Measurements from ENCODE around the gene CNTNAP5.

The CNTNAP5 gene

GRCh38 chr2:124898827-124899226, 873.7 kb downstream of the CNTNAP5 start:
- no peak for DNase-seq (ENCODE audit: low read depth)

- no peak for DNase-seq (ENCODE audit: low read depth)
These were observed 883.3 kb downstream of the CNTNAP5 start for GRCh38 chr2:124908411-124908810.

GRCh38 chr2:124911560-124911959, 886.5 kb downstream of the CNTNAP5 start:
- no peak for DNase-seq (ENCODE audit: low read depth)

- no peak for DNase-seq (ENCODE audit: low read depth)
These were observed 888.8 kb downstream of the CNTNAP5 start for GRCh38 chr2:124913868-124914267.

- no peak for DNase-seq (ENCODE audit: low read depth)
These were observed 890.5 kb downstream of the CNTNAP5 start for GRCh38 chr2:124915567-124915966.

GRCh38 chr2:124919296-124919695, 894.2 kb downstream of the CNTNAP5 start:
- DNase-seq (ENCODE audit: low read depth), result no peak

GRCh38 chr2:124920448-124920847, 895.4 kb downstream of the CNTNAP5 start:
- DNase-seq (ENCODE audit: low read depth), result no peak

GRCh38 chr2:124921191-124921590, 896.1 kb downstream of the CNTNAP5 start:
- no peak for DNase-seq (ENCODE audit: low read depth)

- no peak for DNase-seq (ENCODE audit: low read depth)
These were observed 898.0 kb downstream of the CNTNAP5 start for GRCh38 chr2:124923097-124923496.

- no peak for DNase-seq (ENCODE audit: low read depth)
These were observed 908.8 kb downstream of the CNTNAP5 start for GRCh38 chr2:124933883-124934282.

GRCh38 chr2:124953921-124954320, 928.8 kb downstream of the CNTNAP5 start:
- DNase-seq (ENCODE audit: low read depth), result no peak

- DNase-seq (ENCODE audit: low read depth), result peak; percentile 2
These were observed 934.5 kb downstream of the CNTNAP5 start for GRCh38 chr2:124959581-124959980.

GRCh38 chr2:124961132-124961531, 936.0 kb downstream of the CNTNAP5 start:
- DNase-seq (ENCODE audit: low read depth), result no peak

Data from fibroblast of gingiva (primary cell).